Measurements from ENCODE around the gene PISD.
A peak's percentile ranks its signal among the peaks of the same experiment; 100 is the strongest.

Gene PISD

DNA sequence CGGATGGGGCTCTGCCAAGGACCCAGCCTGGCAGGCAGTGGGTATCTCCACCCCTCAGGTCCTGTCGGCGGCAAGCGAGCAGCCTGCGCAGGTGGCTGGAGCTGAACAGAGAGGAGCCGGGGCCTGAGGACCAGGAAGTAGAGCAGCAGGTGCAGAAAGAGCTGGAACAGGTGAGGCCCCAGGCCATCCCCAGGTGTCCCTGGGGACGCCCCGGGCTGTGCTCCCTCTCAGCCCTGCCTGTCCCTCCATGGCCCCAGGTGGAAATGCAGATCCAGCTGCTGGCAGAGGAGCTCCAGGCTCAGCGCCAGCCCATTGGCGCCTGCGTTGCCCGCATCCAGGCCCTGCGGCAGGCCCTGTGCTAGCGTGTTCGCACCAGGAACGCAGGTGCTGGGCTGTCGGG is 44.0 kb downstream of the PISD start:
- H3K9ac ChIP-seq (ENCODE audit: low read depth, low read length, poor library complexity, severe bottlenecking) = no peak overlapping the region
- no peak overlapping the region for H3K4me3 ChIP-seq (ENCODE audit: low read length, poor library complexity, severe bottlenecking)
- H3K27me3 ChIP-seq (ENCODE audit: insufficient read depth, low read length, poor library complexity, severe bottlenecking) = no peaks in the 10 kb centered on the region
- no peaks in the 10 kb centered on the region for H3F3A ChIP-seq (ENCODE audit: low read depth)
- peaks cover 8% of the 10 kb centered on the region for H4K20me1 ChIP-seq (ENCODE audit: insufficient read depth, low read length, poor library complexity, severe bottlenecking)
- no peaks in the 10 kb centered on the region for H3K9me3 ChIP-seq (ENCODE audit: insufficient read depth, low read depth, low read length)
- H2AFZ ChIP-seq (ENCODE audit: low read length) = no peak overlapping the region
- H3K4me2 ChIP-seq (ENCODE audit: low read depth, low read length, poor library complexity, severe bottlenecking) = no peak overlapping the region
- H3K36me3 ChIP-seq (ENCODE audit: insufficient read depth, low read length) = peaks cover 63% of the 10 kb centered on the region; the same call in 1 of the 2 replicates
- TF ChIP-seq, protein P1, sequence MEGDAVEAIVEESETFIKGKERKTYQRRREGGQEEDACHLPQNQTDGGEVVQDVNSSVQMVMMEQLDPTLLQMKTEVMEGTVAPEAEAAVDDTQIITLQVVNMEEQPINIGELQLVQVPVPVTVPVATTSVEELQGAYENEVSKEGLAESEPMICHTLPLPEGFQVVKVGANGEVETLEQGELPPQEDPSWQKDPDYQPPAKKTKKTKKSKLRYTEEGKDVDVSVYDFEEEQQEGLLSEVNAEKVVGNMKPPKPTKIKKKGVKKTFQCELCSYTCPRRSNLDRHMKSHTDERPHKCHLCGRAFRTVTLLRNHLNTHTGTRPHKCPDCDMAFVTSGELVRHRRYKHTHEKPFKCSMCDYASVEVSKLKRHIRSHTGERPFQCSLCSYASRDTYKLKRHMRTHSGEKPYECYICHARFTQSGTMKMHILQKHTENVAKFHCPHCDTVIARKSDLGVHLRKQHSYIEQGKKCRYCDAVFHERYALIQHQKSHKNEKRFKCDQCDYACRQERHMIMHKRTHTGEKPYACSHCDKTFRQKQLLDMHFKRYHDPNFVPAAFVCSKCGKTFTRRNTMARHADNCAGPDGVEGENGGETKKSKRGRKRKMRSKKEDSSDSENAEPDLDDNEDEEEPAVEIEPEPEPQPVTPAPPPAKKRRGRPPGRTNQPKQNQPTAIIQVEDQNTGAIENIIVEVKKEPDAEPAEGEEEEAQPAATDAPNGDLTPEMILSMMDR (conservative IDR thresholded peaks at IDR 0.05; ENCODE audit: low read length) = no peak
- TF ChIP-seq EZH2phosphoT487 (IDR thresholded peaks at IDR 0.05; ENCODE audit: borderline replicate concordance) = no peak
- H3K9me2 ChIP-seq (replicated peaks; ENCODE audit: low read depth, low read length) = no peaks in the 10 kb centered on the region
- H3K4me1 ChIP-seq (ENCODE audit: insufficient read depth, low read length, poor library complexity, severe bottlenecking) = peaks cover 9% of the 10 kb centered on the region
- H3K79me2 ChIP-seq (ENCODE audit: insufficient read depth, low read length) = peaks cover 9% of the 10 kb centered on the region; the same call in 1 of the 2 replicates

DNA sequence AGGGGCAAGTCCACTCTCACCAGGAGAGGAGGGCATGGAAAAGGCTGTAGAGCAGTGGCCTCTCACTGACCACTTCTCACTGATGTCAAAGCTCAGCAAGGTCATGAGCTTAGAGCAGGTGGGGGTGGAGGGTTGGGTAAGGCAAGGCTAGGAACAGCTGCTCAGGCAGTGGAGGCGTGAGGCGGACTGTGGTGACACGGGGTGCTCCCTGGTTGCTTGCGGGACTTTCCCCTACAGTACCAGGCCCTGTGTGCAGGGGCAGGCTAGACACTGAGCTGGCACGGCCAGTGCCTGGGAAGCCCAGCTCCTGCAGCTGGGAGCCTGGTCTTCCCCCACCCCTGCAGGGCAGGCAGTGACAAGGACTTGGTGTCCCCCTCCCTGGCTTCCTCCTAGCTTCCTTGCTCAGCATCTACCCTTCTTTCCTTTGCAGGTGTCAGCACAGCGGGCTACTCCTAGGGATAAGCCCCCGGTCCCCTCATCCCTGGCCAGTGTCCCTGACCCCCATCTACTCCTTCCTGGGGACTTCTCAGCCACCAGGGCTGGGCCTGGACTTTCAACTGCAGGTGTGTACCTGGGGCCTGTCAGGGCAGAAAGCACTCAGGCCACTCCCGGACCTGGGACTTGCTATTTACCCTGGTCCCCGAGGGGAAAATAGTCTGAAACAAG is 45.6 kb downstream of the PISD start:
- Histone ChIP-seq H3K4me2 (ENCODE audit: low read depth, low read length, poor library complexity, severe bottlenecking) (peak overlapping the region; percentile 38), H3F3A (ENCODE audit: low read depth) (no peaks in the 10 kb centered on the region), H3K27me3 (ENCODE audit: insufficient read depth, low read length, poor library complexity, severe bottlenecking) (no peaks in the 10 kb centered on the region), H2AFZ (ENCODE audit: low read length) (no peak overlapping the region), H3K9me2 (replicated peaks; ENCODE audit: low read depth, low read length) (no peaks in the 10 kb centered on the region), H4K20me1 (ENCODE audit: insufficient read depth, low read length, poor library complexity, severe bottlenecking) (no peaks in the 10 kb centered on the region), H3K9ac (ENCODE audit: low read depth, low read length, poor library complexity, severe bottlenecking) (peak overlapping the region; percentile 6), H3K79me2 (ENCODE audit: insufficient read depth, low read length) (no peaks in the 10 kb centered on the region), H3K4me3 (ENCODE audit: low read length, poor library complexity, severe bottlenecking) (no peak overlapping the region), H3K36me3 (ENCODE audit: insufficient read depth, low read length) (peaks cover 48% of the 10 kb centered on the region; the same call in 1 of the 2 replicates), H3K9me3 (ENCODE audit: insufficient read depth, low read depth, low read length) (no peaks in the 10 kb centered on the region), H3K4me1 (ENCODE audit: insufficient read depth, low read length, poor library complexity, severe bottlenecking) (peaks cover 9% of the 10 kb centered on the region)
- TF ChIP-seq, protein P1 (conservative IDR thresholded peaks at IDR 0.05; ENCODE audit: low read length) = no peak
- no peak for TF ChIP-seq EZH2phosphoT487 (IDR thresholded peaks at IDR 0.05; ENCODE audit: borderline replicate concordance)

DNA sequence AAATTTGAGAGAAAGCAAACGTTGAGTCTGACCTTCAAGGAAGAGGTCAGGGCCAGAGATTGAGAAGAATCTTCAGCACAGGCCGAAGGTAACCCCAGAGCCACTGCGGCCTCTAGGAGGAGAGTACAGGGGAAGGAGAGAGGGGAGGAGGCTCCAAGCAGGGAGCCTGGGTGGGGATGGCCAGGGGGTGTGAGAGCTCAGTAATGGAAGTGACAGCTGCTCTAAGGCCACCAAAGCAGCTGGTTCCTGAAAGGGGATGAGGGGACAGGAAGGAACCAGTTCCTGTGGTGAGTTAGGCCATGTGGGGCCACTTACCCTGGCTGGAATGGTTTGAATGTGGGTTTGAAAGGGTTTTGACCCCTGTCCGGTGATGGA is 46.1 kb downstream of the PISD start:
- H2AFZ ChIP-seq (ENCODE audit: low read length) = no peak overlapping the region
- no peaks in the 10 kb centered on the region for H3K9me2 ChIP-seq (replicated peaks; ENCODE audit: low read depth, low read length)
- TF ChIP-seq, protein P1 (conservative IDR thresholded peaks at IDR 0.05; ENCODE audit: low read length) = no peak
- no peak for TF ChIP-seq EZH2phosphoT487 (IDR thresholded peaks at IDR 0.05; ENCODE audit: borderline replicate concordance)
- peaks cover 42% of the 10 kb centered on the region; the same call in 1 of the 2 replicates for H3K36me3 ChIP-seq (ENCODE audit: insufficient read depth, low read length)
- peak overlapping the region; percentile 6 for H3K9ac ChIP-seq (ENCODE audit: low read depth, low read length, poor library complexity, severe bottlenecking)
- peaks cover 9% of the 10 kb centered on the region for H3K4me1 ChIP-seq (ENCODE audit: insufficient read depth, low read length, poor library complexity, severe bottlenecking)
- no peaks in the 10 kb centered on the region for H3F3A ChIP-seq (ENCODE audit: low read depth)
- no peaks in the 10 kb centered on the region for H3K79me2 ChIP-seq (ENCODE audit: insufficient read depth, low read length)
- peak overlapping the region; percentile 38 for H3K4me2 ChIP-seq (ENCODE audit: low read depth, low read length, poor library complexity, severe bottlenecking)
- H4K20me1 ChIP-seq (ENCODE audit: insufficient read depth, low read length, poor library complexity, severe bottlenecking) = no peaks in the 10 kb centered on the region
- no peaks in the 10 kb centered on the region for H3K27me3 ChIP-seq (ENCODE audit: insufficient read depth, low read length, poor library complexity, severe bottlenecking)
- no peaks in the 10 kb centered on the region for H3K9me3 ChIP-seq (ENCODE audit: insufficient read depth, low read depth, low read length)
- H3K4me3 ChIP-seq (ENCODE audit: low read length, poor library complexity, severe bottlenecking) = no peak overlapping the region
